Measurements from ENCODE around the gene HEXIM2.

- no peak for TF ChIP-seq CTCF (optimal IDR thresholded peaks at IDR 0.05 in 1 of 3, IDR thresholded peaks at IDR 0.05 in 1 of 3, conservative IDR thresholded peaks at IDR 0.05 in 1 of 3; ENCODE audit: extremely low read depth in 1 of 3, insufficient read depth in 2 of 3, low read length in 3 of 3)
- TF ChIP-seq EZH2 (IDR thresholded peaks at IDR 0.05; ENCODE audit: low read length): no peak
Observed at GRCh38 chr17:45184144-45184543, 22.5 kb downstream of the HEXIM2 start.
